HG03571 (cell line): ENCODE data around the gene NDUFA9.

Source experiments
- ATAC-seq: cut with Tn5 transposase; IDR thresholded peaks from one replicate; pipeline ENCODE4 v1.9.1; 2021; ENCODE audit not compliant: unreplicated experiment

NDUFA9 gene

DNA sequence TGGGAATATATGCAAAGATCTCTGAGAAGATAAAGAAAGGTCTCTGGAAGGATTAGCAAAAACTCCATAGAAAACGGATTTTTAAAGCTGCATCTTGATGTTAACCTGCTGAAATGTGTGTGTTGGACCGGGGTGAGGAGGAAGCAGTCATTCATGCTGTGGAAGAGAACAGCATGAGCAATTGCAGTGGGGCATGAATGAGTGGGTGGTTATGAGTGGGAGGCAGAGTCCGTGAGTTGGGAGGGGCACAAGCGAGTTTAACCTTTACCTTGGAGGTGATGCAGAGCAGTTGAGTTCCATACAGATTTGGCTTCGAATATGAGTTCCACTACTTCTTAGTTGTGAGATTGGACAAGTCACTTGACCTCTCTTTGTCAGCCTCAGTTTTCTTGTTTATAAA lies 41.8 kb downstream of the NDUFA9 start:
- no peak for ATAC-seq
